ENCODE results near the gene MYEOV. TPM values are rescaled to one million over a fixed set of nuclear protein-coding genes. Genes with fewer than 3 reads are reported as not detected.

The MYEOV gene
- total and polyA plus RNA-seq, 2 of the 8 experiments (the other 6 are each of a cell fraction or from before 2014, with no cell fraction given): 0.44 to 0.67 TPM

GRCh38 chr11:69293087-69293486 lies 868 bp upstream of the MYEOV start:
- Histone ChIP-seq H3K36me3 (ENCODE audit: control insufficient read depth in 2 of 4, insufficient read depth in 4 of 4, low read length in 3 of 4) (no peaks in the 10 kb centered on the region), H3K79me2 (ENCODE audit: control insufficient read depth in 1 of 2, insufficient read depth in 2 of 2, low read length in 2 of 2) (no peaks in the 10 kb centered on the region), H3K27ac (ENCODE audit: low read depth, low read length) (no peak overlapping the region), H4K5ac (ENCODE audit: insufficient read length, low read depth, low read length) (no peak overlapping the region), H3K4me2 (ENCODE audit: insufficient read depth in 1 of 2, low read depth in 2 of 2, low read length in 2 of 2) (no peak overlapping the region), H3K27me3 (replicated peaks in 1 of 4; ENCODE audit: control insufficient read depth in 3 of 4, extremely low read depth in 1 of 4, insufficient read depth in 3 of 4, low read length in 3 of 4) (no peaks in the 10 kb centered on the region; a peak in 1 of 7 replicates), H4K20me1 (replicated peaks in 1 of 2; ENCODE audit: control insufficient read depth in 1 of 2, insufficient read depth in 2 of 2, low read length in 2 of 2) (peaks cover 0 to 7% of the 10 kb centered on the region in 2 experiments), H2BK120ac (replicated peaks; ENCODE audit: low read depth, low read length) (no peak overlapping the region), H2BK12ac (ENCODE audit: low read depth, low read length) (no peak overlapping the region), H3K4me3 (ENCODE audit: extremely low read depth in 1 of 4, insufficient read depth in 2 of 4, low read depth in 3 of 4, low read length in 4 of 4) (no peak overlapping the region), H3K23me2 (ENCODE audit: low read depth, low read length) (peaks cover 7% of the 10 kb centered on the region; the same call in 1 of the 2 replicates), H3K4ac (replicated peaks; ENCODE audit: insufficient read length, low read depth, low read length) (no peak overlapping the region), H3K9me3 (ENCODE audit: insufficient read depth in 2 of 2, low read depth in 1 of 2, low read length in 1 of 2) (0 out of 4 replicates have a peak, but pooled peaks cover 0 to 2% of the 10 kb centered on the region in 2 experiments), H3K56ac (replicated peaks; ENCODE audit: insufficient read length, low read depth, low read length) (no peak overlapping the region), H3K23ac (ENCODE audit: insufficient read length) (no peak overlapping the region), H3K4me1 (replicated peaks in 1 of 4; ENCODE audit: control insufficient read depth in 3 of 4, insufficient read depth in 4 of 4, low read length in 3 of 4) (peaks cover 0 to 2% (median under 1%) of the 10 kb centered on the region in 4 experiments; a peak in 2 of 7 replicates), H2BK15ac (ENCODE audit: low read length) (no peak overlapping the region), H3K18ac (ENCODE audit: extremely low read depth, low read length) (no peak overlapping the region; the same call in 1 of the 2 replicates), H2AK5ac (ENCODE audit: low read depth, low read length) (no peak overlapping the region), H3K79me1 (ENCODE audit: low read depth, low read length) (no peaks in the 10 kb centered on the region), H3K14ac (ENCODE audit: insufficient read length) (no peak overlapping the region), H2BK20ac (ENCODE audit: low read length) (0 out of 2 replicates have a peak overlapping the region, but pooled peaks have one; percentile 34), H4K8ac (ENCODE audit: extremely low read depth, insufficient read depth, low read length) (no peak overlapping the region), H3K9ac (replicated peaks in 1 of 4; ENCODE audit: extremely low read depth in 1 of 4, low read depth in 3 of 4, low read length in 3 of 4) (no peak overlapping the region), H2AFZ (ENCODE audit: low read length) (no peak overlapping the region), H2BK5ac (ENCODE audit: low read depth, low read length) (no peak overlapping the region), H4K91ac (replicated peaks; ENCODE audit: insufficient read length, low read length) (no peak overlapping the region)
- POLR2A ChIA-PET (ENCODE audit: partially characterized antibody): interaction anchor here (0.7 to 2.9 kb wide), 6 partner anchors 17 to 352 kb away, joined by 3 to 8 read pairs (median 4); partner anchors contain the start of gene CCND1
- DNase-seq (ENCODE audit: low read depth in 1 of 2, low spot score in 2 of 2): peak in 1 of 2 experiments; percentile 23
- CTCF ChIA-PET (ENCODE audit: partially characterized antibody): interaction anchor here (0.6 to 4.5 kb wide), 65 partner anchors 9 to 566 kb away, joined by 3 to 31 read pairs (median 4); no protein-coding TSS in a partner anchor
- no peak for FAIRE-seq
- 86% methylated on average over 6 of the region's 8 CpGs; no CpG with 5 or more reads in 1 of the 2 experiments for WGBS, 2 experiments (ENCODE audit: extremely low coverage in 1 of 2, insufficient coverage in 1 of 2, insufficient read length in 1 of 2, insufficient replicate concordance in 2 of 2, low coverage in 1 of 2, low lambda C conversion rate in 2 of 2, missing lambda C conversion rate in 1 of 2)
- TF ChIP-seq CHD1 (IDR thresholded peaks at IDR 0.05; ENCODE audit: low read depth, low read length): no peak
- peak; percentile 23 to 43; a peak in 3 of 4 replicates for TF ChIP-seq RAD21 (IDR thresholded peaks at IDR 0.05 in 1 of 2, conservative IDR thresholded peaks at IDR 0.05 in 1 of 2; ENCODE audit: low read depth in 2 of 2, low read length in 2 of 2)
- peak; percentile 11 to 26 (median 23) for TF ChIP-seq CTCF (IDR thresholded peaks at IDR 0.05; ENCODE audit: control extremely low read depth in 1 of 3, insufficient read depth in 1 of 3, low read depth in 1 of 3, low read length in 3 of 3)
- no peak for TF ChIP-seq MAFK (IDR thresholded peaks at IDR 0.05; ENCODE audit: low read depth, low read length)
- TF ChIP-seq E2F6 (IDR thresholded peaks at IDR 0.05): no peak
- TF ChIP-seq GTF2F1 (IDR thresholded peaks at IDR 0.05; ENCODE audit: borderline replicate concordance, low read depth, low read length): no peak
- TF ChIP-seq RBBP5 (IDR thresholded peaks at IDR 0.05; ENCODE audit: borderline replicate concordance, low read depth, low read length): no peak
- no peak for TF ChIP-seq JUND (IDR thresholded peaks at IDR 0.05; ENCODE audit: low read length)

Measured in H1 (cell line).